GM18868 (cell line): ENCODE results near the gene NAA40.
A peak's percentile ranks its signal among the peaks of the same experiment; 100 is the strongest.

ENCODE experiments used
- ATAC-seq: cut with Tn5 transposase; IDR thresholded peaks from one replicate; pipeline ENCODE4 v1.9.1; 2021; ENCODE audit warnings: mild to moderate bottlenecking, moderate library complexity; ENCODE audit not compliant: unreplicated experiment

The NAA40 gene

DNA sequence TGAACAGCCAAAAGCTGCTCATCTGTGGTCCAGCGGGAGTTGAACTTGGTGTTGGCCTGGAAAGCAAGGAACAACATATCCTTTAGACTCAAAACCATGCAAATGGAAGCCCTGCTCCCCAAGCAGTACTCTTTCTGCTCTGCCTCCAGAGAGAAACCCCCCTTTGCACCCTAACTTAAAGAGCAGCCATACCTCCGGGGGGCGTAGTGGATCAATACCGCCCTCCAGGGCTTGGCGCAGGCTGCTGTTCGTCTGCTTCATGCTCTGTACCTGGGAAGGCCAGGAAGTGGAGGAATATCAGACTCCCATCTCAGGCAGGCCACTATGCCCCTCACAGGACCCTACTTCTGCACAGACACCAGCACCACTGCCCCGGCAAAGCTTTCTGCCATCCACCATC lies 26.1 kb upstream of the NAA40 start:
- ATAC-seq, result no peak

DNA sequence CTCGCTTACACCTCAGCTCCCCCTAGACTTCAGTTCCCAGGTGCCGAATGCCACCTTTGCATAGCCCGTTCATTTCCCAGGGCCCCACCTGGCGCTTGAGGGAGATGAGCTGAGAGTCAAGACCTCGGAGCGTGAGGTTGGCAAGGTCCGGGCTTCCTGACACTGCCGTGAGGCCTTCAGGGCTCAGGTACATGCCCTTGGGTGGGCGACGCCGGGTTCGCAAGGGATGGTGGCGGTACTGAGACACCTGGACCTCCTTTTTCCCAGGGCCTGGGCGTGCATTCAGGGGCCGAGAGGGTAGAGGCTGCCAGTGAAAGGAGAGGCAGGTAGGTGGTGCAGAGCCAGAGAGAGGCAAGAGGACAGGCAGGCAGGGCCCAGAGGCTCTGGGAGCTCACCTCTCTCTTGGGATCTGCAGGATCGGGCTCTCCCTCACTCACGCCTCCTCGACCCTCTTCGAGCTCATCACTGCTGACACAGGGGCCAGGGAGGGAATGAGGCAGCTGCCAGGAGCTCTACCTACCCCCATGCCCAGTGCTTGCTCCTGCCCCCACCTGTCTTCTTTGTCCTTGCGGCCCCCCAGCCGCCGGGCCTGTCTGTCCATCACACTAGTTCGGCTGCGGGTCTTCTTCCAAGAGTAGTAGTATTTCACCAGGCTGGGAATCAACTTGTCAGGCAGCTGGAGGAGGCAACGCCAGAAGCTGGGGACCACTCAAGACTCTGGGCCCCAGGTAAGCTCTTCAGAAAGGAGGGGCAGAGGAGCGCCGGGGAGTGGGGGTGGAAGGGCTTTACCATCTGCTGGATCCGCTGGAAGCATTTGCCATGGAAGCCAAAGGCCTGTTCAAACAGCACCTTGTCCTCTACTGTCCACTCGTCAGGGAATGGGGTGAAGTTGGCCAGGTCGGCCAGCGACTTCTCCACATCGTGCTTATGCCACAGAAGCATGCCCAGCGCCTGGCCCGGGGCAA lies 24.7 kb upstream of the NAA40 start:
- ATAC-seq, result no peak

GRCh38 chr11:63914896-63915691 lies 23.7 kb upstream of the NAA40 start:
- no peak for ATAC-seq

- peak; percentile 15 for ATAC-seq
These were observed 22.6 kb upstream of the NAA40 start for GRCh38 chr11:63915961-63916836.

- peak; percentile 45 for ATAC-seq
These were observed 21.7 kb upstream of the NAA40 start, which contains the start of gene RCOR2 for GRCh38 chr11:63916837-63917691. TSS of gene RCOR2 (minus strand) at chr11:63917164. CDS start at chr11:63916456, 708 bp downstream.

DNA sequence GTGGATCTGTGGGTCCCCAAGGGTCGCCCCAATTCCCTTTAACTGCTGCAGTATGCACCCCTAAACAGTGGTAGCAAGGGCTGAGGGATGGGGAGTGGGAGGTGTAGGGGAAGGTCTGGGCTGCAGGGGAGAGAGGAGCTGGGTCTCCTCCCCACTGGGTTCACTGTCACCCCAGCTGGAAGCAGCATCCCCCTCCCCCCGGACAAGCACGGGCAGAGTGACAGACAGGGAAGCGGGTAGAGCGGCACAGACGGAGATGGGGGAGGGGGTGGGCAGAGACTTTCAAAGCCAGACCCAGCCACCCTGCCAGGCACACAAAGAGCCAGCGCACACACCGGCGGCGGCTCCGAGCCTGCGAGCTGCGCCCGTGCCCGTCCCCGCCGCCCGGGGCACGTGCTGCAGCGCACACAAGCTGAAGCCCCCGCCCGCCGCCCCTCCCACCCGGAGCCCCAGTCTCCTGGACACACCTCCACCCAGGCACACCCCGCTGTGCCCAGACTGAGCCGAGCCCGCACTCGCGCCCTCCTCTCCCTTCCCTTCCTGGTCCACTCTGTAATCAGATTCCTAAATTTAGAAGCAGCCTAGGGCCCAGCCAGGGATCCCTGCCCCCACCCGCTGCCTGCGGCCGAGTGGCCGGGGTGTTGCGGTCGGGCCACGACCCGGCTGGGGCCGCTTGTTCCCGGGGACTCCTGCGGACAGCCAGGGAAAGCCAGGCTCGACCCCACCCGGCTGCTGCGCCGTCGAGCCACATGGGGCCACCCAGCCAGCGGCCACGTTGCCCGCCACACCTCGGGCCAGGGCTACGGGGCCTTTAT lies 20.9 kb upstream of the NAA40 start:
- ATAC-seq, result no peak

- ATAC-seq, result no peak
These were observed 20.2 kb upstream of the NAA40 start for GRCh38 chr11:63918507-63919191.

GRCh38 chr11:63919267-63920125 lies 19.3 kb upstream of the NAA40 start:
- no peak for ATAC-seq

DNA sequence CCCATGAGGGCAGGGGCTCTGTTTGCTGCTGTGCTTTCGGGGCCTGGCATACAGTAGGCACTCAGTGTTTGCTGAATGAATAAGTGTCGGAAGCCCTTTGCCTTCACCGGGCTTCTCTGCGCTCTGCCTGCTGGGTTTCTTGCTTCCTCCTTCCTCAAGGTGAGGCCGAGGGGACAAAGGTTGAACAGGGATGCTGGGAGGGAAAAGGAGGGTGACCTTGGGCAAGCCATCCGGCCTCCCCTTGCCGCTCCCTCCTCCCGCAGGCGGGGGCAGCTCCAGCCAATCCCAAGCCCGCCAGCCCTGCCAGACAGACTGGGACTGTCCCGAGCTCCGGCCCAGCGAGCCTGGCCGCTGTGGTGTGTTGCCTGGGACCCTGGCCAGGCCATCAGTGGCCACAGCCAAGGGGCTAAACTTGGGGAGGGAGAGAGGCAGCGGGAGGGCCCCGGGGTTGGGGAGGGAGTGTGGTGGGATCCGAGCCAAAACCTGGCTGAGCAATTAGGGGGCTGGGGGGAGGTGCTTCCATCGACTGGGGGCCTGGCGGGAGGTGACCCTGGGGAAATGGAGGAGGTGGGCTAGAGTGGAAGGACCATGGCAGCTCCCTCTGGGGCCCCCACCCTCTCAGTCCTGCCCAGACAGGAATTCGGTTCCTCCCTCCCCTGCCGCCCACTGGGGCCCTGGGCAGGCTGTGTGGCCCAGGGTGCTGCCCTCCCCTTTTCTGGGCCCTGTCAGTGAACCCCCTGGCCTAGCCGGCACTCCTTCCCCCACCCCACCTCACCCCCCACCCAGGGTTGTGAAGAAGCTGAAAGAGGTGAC lies 18.5 kb upstream of the NAA40 start:
- ATAC-seq, result no peak

DNA sequence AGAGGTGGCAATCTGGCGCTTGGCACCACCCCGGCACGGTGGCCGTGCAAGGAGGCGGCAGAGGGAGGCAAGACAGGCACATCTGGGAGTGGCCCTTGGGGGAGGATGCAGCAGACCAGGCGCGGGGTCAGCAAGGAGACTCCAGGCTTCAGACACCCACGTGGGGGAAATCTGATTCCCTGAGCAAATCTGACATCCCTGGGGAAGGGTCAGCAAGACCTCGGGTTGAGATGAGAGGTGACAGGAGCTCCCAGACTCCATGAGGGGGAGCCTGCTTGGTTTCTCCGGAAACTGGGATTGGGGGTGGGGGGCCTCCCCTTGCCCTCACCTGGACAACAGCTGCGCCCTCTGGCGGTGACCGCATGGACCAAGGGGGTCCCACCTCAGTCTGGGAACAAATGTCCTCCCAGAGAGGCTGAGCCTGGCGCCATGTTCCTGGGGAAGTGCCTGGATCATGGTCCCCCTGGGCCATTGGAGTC lies 17.8 kb upstream of the NAA40 start:
- ATAC-seq, result no peak

GRCh38 chr11:63922673-63923192 lies 16.1 kb upstream of the NAA40 start:
- no peak for ATAC-seq

DNA sequence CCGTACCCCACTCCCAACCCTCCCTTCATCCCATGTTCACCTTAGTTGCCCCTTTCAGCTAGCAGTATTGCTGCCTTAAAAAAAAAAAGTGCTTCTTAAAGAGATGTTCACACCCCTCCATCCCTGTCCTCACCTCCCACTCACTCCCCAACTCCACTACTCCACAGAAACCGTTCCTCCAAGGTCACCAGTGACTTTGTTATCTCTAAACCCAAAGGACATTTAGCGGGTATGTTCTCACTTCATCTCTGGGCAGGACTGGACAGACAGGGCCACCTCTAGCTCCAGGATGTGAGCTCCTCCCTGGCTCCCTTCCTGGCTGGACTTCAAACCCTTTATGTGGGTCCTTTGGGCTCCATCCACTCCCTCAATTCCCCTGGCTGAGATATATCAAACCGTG lies 15.5 kb upstream of the NAA40 start:
- no peak for ATAC-seq

DNA sequence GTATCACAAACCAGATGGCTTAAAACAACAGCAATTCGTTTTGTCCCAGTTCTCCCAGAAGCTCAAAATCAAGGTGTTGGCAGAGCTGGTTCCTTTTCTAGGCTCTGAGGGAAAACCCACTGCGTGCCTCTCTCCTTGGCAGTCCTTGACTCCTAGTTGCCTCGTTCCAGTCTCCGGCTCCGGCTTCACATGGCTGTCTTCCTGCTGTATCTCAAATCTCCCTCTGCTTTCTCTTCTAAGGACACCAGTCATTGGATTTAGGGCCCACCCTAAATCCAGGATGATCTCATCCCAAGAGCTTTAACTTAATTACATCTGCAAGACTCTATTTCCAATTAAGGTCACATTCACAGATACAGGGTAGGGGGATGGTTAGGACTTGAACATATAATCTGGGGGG lies 9.2 kb upstream of the NAA40 start:
- ATAC-seq, result no peak

DNA sequence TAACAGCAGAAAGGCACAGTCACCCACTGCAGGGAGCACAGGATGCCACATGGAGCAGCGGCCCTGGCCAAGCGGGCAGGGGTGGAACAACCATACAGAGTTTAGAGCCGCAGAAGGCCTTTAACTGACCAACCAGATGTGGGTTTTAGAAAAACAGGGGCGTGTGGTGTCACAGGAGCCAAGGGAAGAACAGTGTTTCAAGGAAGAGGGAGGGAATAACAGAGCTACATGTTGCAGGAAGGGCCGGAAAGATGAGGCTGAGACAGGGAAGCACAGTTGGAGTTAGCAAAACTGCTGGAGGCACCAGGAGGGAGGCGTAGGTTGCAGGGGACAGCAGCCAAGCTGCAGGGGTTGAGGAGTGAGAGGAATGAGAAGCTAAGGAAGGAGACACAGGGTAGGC lies 7.8 kb upstream of the NAA40 start:
- ATAC-seq, result no peak

DNA sequence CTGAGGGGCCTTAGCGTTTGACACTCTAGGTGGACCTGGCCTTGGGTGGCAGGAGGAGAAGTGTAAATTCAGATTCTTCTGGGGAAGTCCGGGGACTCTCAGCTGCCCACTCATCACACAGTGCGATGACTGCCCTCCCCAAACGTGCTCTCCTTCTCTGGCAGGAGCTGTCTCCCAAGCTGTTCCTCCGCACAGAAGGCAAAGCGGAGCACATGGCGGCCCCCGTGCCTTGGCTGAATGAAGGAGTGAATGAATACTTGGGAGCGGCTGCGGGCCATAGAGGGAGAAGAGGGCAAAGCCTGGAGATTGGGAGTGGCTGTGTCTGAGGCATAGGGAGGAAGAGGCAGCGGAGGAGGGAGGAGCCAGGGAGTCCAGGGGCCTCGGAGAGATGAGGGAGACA lies 6.9 kb upstream of the NAA40 start:
- no peak for ATAC-seq

- no peak for ATAC-seq
These were observed 5.3 kb upstream of the NAA40 start for GRCh38 chr11:63933459-63933858.
